ENCODE data around the gene MEMO1. TPM values are rescaled to one million over a fixed set of nuclear protein-coding genes. Genes with fewer than 3 reads are reported as not detected.
A peak's percentile ranks its signal among the peaks of the same experiment; 100 is the strongest.

Gene MEMO1
- total RNA-seq, 2 experiments from 2014 or later = 39.6 to 39.8 TPM

GRCh38 chr2:32005371-32005976 is 5.3 kb downstream of the MEMO1 start:
- H3K9me3 Mint-ChIP-seq = no peaks in the 10 kb centered on the region
- POLR2A ChIA-PET = no interaction called here
- Histone ChIP-seq H3K9me3 (ENCODE audit: control insufficient read depth in 1 of 2, insufficient read depth in 1 of 2, low read length in 2 of 2) (no peaks in the 10 kb centered on the region), H3K27ac (ENCODE audit: low read depth in 1 of 2, low read length in 2 of 2) (no peak overlapping the region), H3K27me3 (ENCODE audit: control insufficient read depth in 1 of 2, insufficient read depth in 2 of 2, low read length in 2 of 2) (no peaks in the 10 kb centered on the region), H3K4me3 (ENCODE audit: low read length) (no peak overlapping the region), H3K36me3 (ENCODE audit: insufficient read depth, low read length) (no peaks in the 10 kb centered on the region), H3K4me1 (ENCODE audit: insufficient read depth, low read length) (peaks cover 29% of the 10 kb centered on the region)
- no peak for ATAC-seq (ENCODE audit: poor library complexity)
- H3K4me3 Mint-ChIP-seq = peak overlapping the region; percentile 28
- CTCF ChIA-PET = interaction anchor here (1.1 kb wide), 1 partner anchor 58 kb away, joined by 5 read pairs; the partner anchor contains the start of gene SPAST
- no peaks in the 10 kb centered on the region for H3K27me3 Mint-ChIP-seq
- H3K36me3 Mint-ChIP-seq (ENCODE audit: low read depth) = peaks cover 17% of the 10 kb centered on the region
- H3K27ac Mint-ChIP-seq = no peak overlapping the region
- TF ChIP-seq CTCF (IDR thresholded peaks at IDR 0.05) = no peak
- intact Hi-C loops (cut with DNase I, micrococcal nuclease) = loop anchor here (5.0 to 10.0 kb wide), 2 partner anchors 157 to 159 kb away; partner anchors contain the start of gene SLC30A6 (in 1 of the 2)
- DNase-seq = no peak
- H3K4me1 Mint-ChIP-seq (ENCODE audit: low read depth) = peaks cover 62% of the 10 kb centered on the region

- Mint-ChIP-seq H3K27me3 (no peaks in the 10 kb centered on the region), H3K4me3 (no peak overlapping the region), H3K36me3 (ENCODE audit: low read depth) (peaks cover 10% of the 10 kb centered on the region), H3K9me3 (no peaks in the 10 kb centered on the region), H3K27ac (no peak overlapping the region), H3K4me1 (ENCODE audit: low read depth) (peaks cover 68% of the 10 kb centered on the region)
- Histone ChIP-seq H3K4me3 (ENCODE audit: low read length) (no peak overlapping the region), H3K4me1 (ENCODE audit: insufficient read depth, low read length) (peaks cover 35% of the 10 kb centered on the region), H3K36me3 (ENCODE audit: insufficient read depth, low read length) (no peaks in the 10 kb centered on the region), H3K27me3 (ENCODE audit: control insufficient read depth in 1 of 2, insufficient read depth in 2 of 2, low read length in 2 of 2) (no peaks in the 10 kb centered on the region), H3K27ac (ENCODE audit: low read depth in 1 of 2, low read length in 2 of 2) (no peak overlapping the region), H3K9me3 (ENCODE audit: control insufficient read depth in 1 of 2, insufficient read depth in 1 of 2, low read length in 2 of 2) (no peaks in the 10 kb centered on the region)
- ChIA-PET POLR2A (no interaction called here), CTCF (no interaction called here)
- intact Hi-C loops (cut with DNase I, micrococcal nuclease) = loop anchor here in 1 of 2 experiments (10.0 kb wide), 1 partner anchor 161 kb away; the partner anchor contains the start of gene SLC30A6
- no peak for TF ChIP-seq CTCF (IDR thresholded peaks at IDR 0.05)
- DNase-seq = no peak
- no peak for ATAC-seq (ENCODE audit: poor library complexity)
These were observed 7.0 kb downstream of the MEMO1 start for GRCh38 chr2:32003791-32004190.

- H3K27me3 Mint-ChIP-seq = no peaks in the 10 kb centered on the region
- H3K27me3 ChIP-seq (ENCODE audit: control insufficient read depth in 1 of 2, insufficient read depth in 2 of 2, low read length in 2 of 2) = no peaks in the 10 kb centered on the region
- peaks cover 8% of the 10 kb centered on the region for H3K36me3 Mint-ChIP-seq (ENCODE audit: low read depth)
- H3K27ac ChIP-seq (ENCODE audit: low read depth in 1 of 2, low read length in 2 of 2) = no peak overlapping the region
- intact Hi-C loops (cut with DNase I, micrococcal nuclease) = loop anchor here in 1 of 2 experiments (10.0 kb wide), 1 partner anchor 162 kb away; the partner anchor contains the start of gene SLC30A6
- TF ChIP-seq CTCF (IDR thresholded peaks at IDR 0.05) = no peak
- H3K4me1 Mint-ChIP-seq (ENCODE audit: low read depth) = peaks cover 68% of the 10 kb centered on the region
- no peak for ATAC-seq (ENCODE audit: poor library complexity)
- no peak overlapping the region for H3K27ac Mint-ChIP-seq
- ChIA-PET CTCF (no interaction called here), POLR2A (no interaction called here)
- H3K9me3 Mint-ChIP-seq = no peaks in the 10 kb centered on the region
- DNase-seq = no peak
- no peaks in the 10 kb centered on the region for H3K36me3 ChIP-seq (ENCODE audit: insufficient read depth, low read length)
- H3K4me3 Mint-ChIP-seq = no peak overlapping the region
- H3K4me3 ChIP-seq (ENCODE audit: low read length) = no peak overlapping the region
- peaks cover 35% of the 10 kb centered on the region for H3K4me1 ChIP-seq (ENCODE audit: insufficient read depth, low read length)
- H3K9me3 ChIP-seq (ENCODE audit: control insufficient read depth in 1 of 2, insufficient read depth in 1 of 2, low read length in 2 of 2) = no peaks in the 10 kb centered on the region
These were observed 8.4 kb downstream of the MEMO1 start for GRCh38 chr2:32002406-32002805.
